GM12872 (cell line): ENCODE results near the gene PRKCA.

Experiments used
- CTCF ChIP-seq: IDR thresholded peaks from 3 replicates; pipeline ENCODE4 v1.5.1; 2011; ENCODE audit warnings: low read depth, mild to moderate bottlenecking, low read length, moderate library complexity; ENCODE audit not compliant: insufficient read depth

The PRKCA gene

GRCh38 chr17:66673668-66674276 lies 371.4 kb downstream of the PRKCA start:
- TF ChIP-seq CTCF = peak; percentile 59

- TF ChIP-seq CTCF = no peak
Observed at GRCh38 chr17:66675273-66675990, 373.0 kb downstream of the PRKCA start.

GRCh38 chr17:66675991-66676371 lies 373.6 kb downstream of the PRKCA start:
- TF ChIP-seq CTCF = no peak

- no peak for TF ChIP-seq CTCF
Observed at GRCh38 chr17:66676421-66676820, 374.0 kb downstream of the PRKCA start.

- no peak for TF ChIP-seq CTCF
Observed at GRCh38 chr17:66677201-66677981, 375.0 kb downstream of the PRKCA start.

GRCh38 chr17:66678061-66678460 lies 375.6 kb downstream of the PRKCA start:
- no peak for TF ChIP-seq CTCF

GRCh38 chr17:66678827-66679226 lies 376.4 kb downstream of the PRKCA start:
- TF ChIP-seq CTCF = no peak
